IPS DF 6.9 (cell line): ENCODE measurements around the gene BST2.
"Not testable (repeated sequence)": the region's sequence is repeated elsewhere in the genome, so short reads cannot be mapped to it uniquely, and the experiment has no call there.

Experiments used
- DNase-seq: peaks from one replicate; pipeline ENCODE4 v3.0.0-alpha.2; 2013; ENCODE audit warnings: low read depth, low spot score
- H3K27ac ChIP-seq: one replicate; pipeline ENCODE4 v1.5.1; 2013; ENCODE audit warnings: low read length, control low read depth
- H3K27me3 ChIP-seq: 2 replicates; pipeline ENCODE4 v1.6.1; 2013; ENCODE audit warnings: mild to moderate bottlenecking, low read length; ENCODE audit not compliant: control insufficient read depth, insufficient read depth
- H3K36me3 ChIP-seq: 2 replicates; pipeline ENCODE4 v1.6.1; 2013; ENCODE audit warnings: low read length; ENCODE audit not compliant: control insufficient read depth, insufficient read depth
- H3K4me1 ChIP-seq: 2 replicates; pipeline ENCODE4 v1.6.1; 2013; ENCODE audit warnings: low read length; ENCODE audit not compliant: control insufficient read depth, insufficient read depth
- H3K4me3 ChIP-seq: 2 replicates; pipeline ENCODE4 v1.5.1; 2013; ENCODE audit warnings: mild to moderate bottlenecking, low read length
- H3K9me3 ChIP-seq: 2 replicates; pipeline ENCODE4 v1.6.1; 2013; ENCODE audit warnings: low read length, inconsistent platforms; ENCODE audit not compliant: control insufficient read depth, insufficient read depth
- WGBS: extraction: QIAGEN DNeasy Blood & Tissue Kit; methylation state at CpG from one replicate; pipeline ENCODE4 v1.1.7; 2013; ENCODE audit warnings: mixed read lengths, missing lambda C conversion rate; ENCODE audit not compliant: insufficient read length, insufficient coverage; 5-methylcytosine and 5-hydroxymethylcytosine counted together

BST2 gene

GRCh38 chr19:17389288-17389687, 16.1 kb downstream of the BST2 start:
- Histone ChIP-seq H3K36me3 (no peaks in the 10 kb centered on the region), H3K27me3 (no peaks in the 10 kb centered on the region), H3K4me3 (no peak overlapping the region), H3K4me1 (no peaks in the 10 kb centered on the region; the same call in 1 of the 2 replicates), H3K9me3 (no peaks in the 10 kb centered on the region), H3K27ac (no peak overlapping the region)
- DNase-seq, result no peak
- no CpG with 5 or more reads among the region's 1 CpG for WGBS

GRCh38 chr19:17385878-17386611, 19.4 kb downstream of the BST2 start:
- H3K27me3 ChIP-seq, result no peaks in the 10 kb centered on the region
- H3K36me3 ChIP-seq, result no peaks in the 10 kb centered on the region
- WGBS, result no CpG with 5 or more reads among the region's 20 CpGs
- no peak overlapping the region for H3K27ac ChIP-seq
- H3K4me1 ChIP-seq, result 0 out of 2 replicates have a peak, but pooled peaks cover 1% of the 10 kb centered on the region
- no peak overlapping the region for H3K4me3 ChIP-seq
- DNase-seq, result no peak
- H3K9me3 ChIP-seq, result no peaks in the 10 kb centered on the region

GRCh38 chr19:17380426-17381138, 24.8 kb downstream of the BST2 start:
- H3K36me3 ChIP-seq, result no peaks in the 10 kb centered on the region
- H3K27ac ChIP-seq, result no peak overlapping the region
- no peaks in the 10 kb centered on the region for H3K27me3 ChIP-seq
- H3K9me3 ChIP-seq, result no peaks in the 10 kb centered on the region
- WGBS, result no CpG with 5 or more reads among the region's 5 CpGs
- H3K4me3 ChIP-seq, result no peak overlapping the region
- H3K4me1 ChIP-seq, result peaks cover 5% of the 10 kb centered on the region
- no peak for DNase-seq

GRCh38 chr19:17379221-17379631, 26.2 kb downstream of the BST2 start:
- Histone ChIP-seq H3K9me3 (no peaks in the 10 kb centered on the region), H3K27ac (no peak overlapping the region), H3K4me1 (peaks cover 5% of the 10 kb centered on the region), H3K27me3 (no peaks in the 10 kb centered on the region), H3K36me3 (no peaks in the 10 kb centered on the region), H3K4me3 (no peak overlapping the region)
- no peak for DNase-seq
- WGBS, result no CpG with 5 or more reads among the region's 14 CpGs

GRCh38 chr19:17378271-17378670, 27.2 kb downstream of the BST2 start:
- Histone ChIP-seq H3K4me1 (peaks cover 4% of the 10 kb centered on the region), H3K9me3 (no peaks in the 10 kb centered on the region), H3K4me3 (no peak overlapping the region), H3K27me3 (no peaks in the 10 kb centered on the region), H3K27ac (no peak overlapping the region), H3K36me3 (no peaks in the 10 kb centered on the region)
- no CpG with 5 or more reads among the region's 13 CpGs for WGBS
- DNase-seq, result no peak

GRCh38 chr19:17376935-17377600, 28.4 kb downstream of the BST2 start, which contains the start of gene PLVAP:
PLVAP (minus strand) TSS chr19:17377342; CDS start chr19:17377288, 54 bp downstream.
- no peak for DNase-seq
- Histone ChIP-seq H3K9me3 (no peaks in the 10 kb centered on the region), H3K4me1 (peaks cover 4% of the 10 kb centered on the region), H3K27ac (no peak within 1 kb of the TSS), H3K36me3 (no peaks in the 10 kb centered on the region), H3K4me3 (no peak within 1 kb of the TSS), H3K27me3 (no peaks in the 10 kb centered on the region)
- WGBS, result no CpG with 5 or more reads among the region's 39 CpGs

- H3K4me1 ChIP-seq, result no peaks in the 10 kb centered on the region
- no peaks in the 10 kb centered on the region for H3K36me3 ChIP-seq
- no peaks in the 10 kb centered on the region for H3K9me3 ChIP-seq
- no peak for DNase-seq
- H3K4me3 ChIP-seq, result no peak overlapping the region
- no peaks in the 10 kb centered on the region for H3K27me3 ChIP-seq
- WGBS, result no CpG with 5 or more reads among the region's 8 CpGs
- H3K27ac ChIP-seq, result no peak overlapping the region
Observed at GRCh38 chr19:17370026-17370587, 35.3 kb downstream of the BST2 start.

- H3K9me3 ChIP-seq, result no peaks in the 10 kb centered on the region
- DNase-seq, result no peak
- no peak overlapping the region for H3K27ac ChIP-seq
- no peaks in the 10 kb centered on the region for H3K4me1 ChIP-seq
- no CpG with 5 or more reads among the region's 22 CpGs for WGBS
- no peaks in the 10 kb centered on the region for H3K36me3 ChIP-seq
- no peak overlapping the region for H3K4me3 ChIP-seq
- H3K27me3 ChIP-seq, result no peaks in the 10 kb centered on the region
Observed at GRCh38 chr19:17365361-17365760, 40.1 kb downstream of the BST2 start.

GRCh38 chr19:17363852-17364605, 41.4 kb downstream of the BST2 start:
- H3K27me3 ChIP-seq, H3K9me3 ChIP-seq, H3K36me3 ChIP-seq, H3K4me1 ChIP-seq, H3K4me3 ChIP-seq, DNase-seq, H3K27ac ChIP-seq: not testable (repeated sequence)
- WGBS, result no CpG with 5 or more reads among the region's 20 CpGs
